ENCODE results near the gene LAMA3.

Gene LAMA3

DNA sequence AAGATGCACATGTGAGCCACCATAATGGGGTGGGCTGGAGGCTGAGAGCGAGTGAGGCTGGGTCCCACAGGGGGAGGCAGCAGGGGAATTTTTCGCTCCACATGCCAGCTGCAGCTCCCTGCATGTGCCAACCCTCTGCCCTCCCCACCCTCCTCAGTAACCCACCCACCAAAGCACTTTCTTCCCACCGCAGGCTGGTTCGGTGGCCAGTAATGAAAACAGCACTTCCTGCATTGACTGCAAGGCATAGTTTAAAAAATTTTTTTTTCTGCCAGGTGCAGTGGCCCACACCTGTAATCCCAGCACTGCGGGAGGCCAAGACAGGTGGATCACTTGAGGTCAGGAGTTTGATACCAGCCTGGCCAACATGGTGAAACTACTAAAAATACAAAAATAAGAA lies 177.8 kb downstream of the LAMA3 start:
- no peak overlapping the region for H2AFZ ChIP-seq (ENCODE audit: low read depth)
- H3K9ac ChIP-seq: no peak overlapping the region
- no peak overlapping the region for H3K27ac ChIP-seq
- no peak overlapping the region for H3K4me3 ChIP-seq (IDR thresholded peaks at IDR 0.05; ENCODE audit: insufficient read depth, low read depth, low read length)
- no peaks in the 10 kb centered on the region for H3K27me3 ChIP-seq (ENCODE audit: insufficient read depth, low read depth)
- H3K4me2 ChIP-seq: no peak overlapping the region
- no peaks in the 10 kb centered on the region for H4K20me1 ChIP-seq (ENCODE audit: insufficient read depth)
- H3K36me3 ChIP-seq (ENCODE audit: insufficient read depth): no peaks in the 10 kb centered on the region
- H3K79me2 ChIP-seq (ENCODE audit: insufficient read depth, low read depth): no peaks in the 10 kb centered on the region
- no peaks in the 10 kb centered on the region for H3K4me1 ChIP-seq (ENCODE audit: low read depth, poor library complexity, severe bottlenecking)
- TF ChIP-seq, protein P1, sequence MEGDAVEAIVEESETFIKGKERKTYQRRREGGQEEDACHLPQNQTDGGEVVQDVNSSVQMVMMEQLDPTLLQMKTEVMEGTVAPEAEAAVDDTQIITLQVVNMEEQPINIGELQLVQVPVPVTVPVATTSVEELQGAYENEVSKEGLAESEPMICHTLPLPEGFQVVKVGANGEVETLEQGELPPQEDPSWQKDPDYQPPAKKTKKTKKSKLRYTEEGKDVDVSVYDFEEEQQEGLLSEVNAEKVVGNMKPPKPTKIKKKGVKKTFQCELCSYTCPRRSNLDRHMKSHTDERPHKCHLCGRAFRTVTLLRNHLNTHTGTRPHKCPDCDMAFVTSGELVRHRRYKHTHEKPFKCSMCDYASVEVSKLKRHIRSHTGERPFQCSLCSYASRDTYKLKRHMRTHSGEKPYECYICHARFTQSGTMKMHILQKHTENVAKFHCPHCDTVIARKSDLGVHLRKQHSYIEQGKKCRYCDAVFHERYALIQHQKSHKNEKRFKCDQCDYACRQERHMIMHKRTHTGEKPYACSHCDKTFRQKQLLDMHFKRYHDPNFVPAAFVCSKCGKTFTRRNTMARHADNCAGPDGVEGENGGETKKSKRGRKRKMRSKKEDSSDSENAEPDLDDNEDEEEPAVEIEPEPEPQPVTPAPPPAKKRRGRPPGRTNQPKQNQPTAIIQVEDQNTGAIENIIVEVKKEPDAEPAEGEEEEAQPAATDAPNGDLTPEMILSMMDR (conservative IDR thresholded peaks at IDR 0.05; ENCODE audit: low read depth, low read length): no peak

DNA sequence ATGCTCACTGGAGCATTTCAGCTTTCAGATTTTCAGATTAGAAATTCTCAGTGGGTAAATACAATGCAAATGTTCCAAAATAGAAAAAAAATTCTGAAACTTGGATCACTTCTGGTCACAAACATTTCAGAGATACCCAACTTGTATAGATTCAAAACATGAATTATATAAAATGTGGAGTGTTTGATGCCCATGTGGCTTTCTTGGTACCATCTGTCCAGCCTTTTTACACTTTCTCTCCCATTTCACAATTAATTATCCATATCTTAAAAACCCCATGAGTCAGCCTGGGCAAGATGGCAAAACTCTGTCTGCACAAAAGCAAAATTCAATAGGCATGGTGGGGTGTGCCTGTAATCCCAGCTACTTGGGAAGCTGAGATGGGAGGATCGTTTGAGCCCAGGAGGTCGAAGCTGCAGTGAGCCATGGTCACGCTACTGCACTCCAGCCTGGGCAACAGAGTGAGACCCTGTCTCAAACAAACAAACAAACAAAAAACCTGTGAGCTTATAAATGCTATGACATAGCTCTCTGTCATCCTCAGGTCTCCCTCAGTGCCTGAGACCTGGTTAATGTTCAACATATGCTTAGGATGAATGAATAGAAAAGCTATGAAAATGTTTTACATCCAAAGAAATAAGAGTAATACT lies 179.0 kb downstream of the LAMA3 start:
- TF ChIP-seq, protein P1 (conservative IDR thresholded peaks at IDR 0.05; ENCODE audit: low read depth, low read length): no peak
- H3K4me2 ChIP-seq: no peak overlapping the region

DNA sequence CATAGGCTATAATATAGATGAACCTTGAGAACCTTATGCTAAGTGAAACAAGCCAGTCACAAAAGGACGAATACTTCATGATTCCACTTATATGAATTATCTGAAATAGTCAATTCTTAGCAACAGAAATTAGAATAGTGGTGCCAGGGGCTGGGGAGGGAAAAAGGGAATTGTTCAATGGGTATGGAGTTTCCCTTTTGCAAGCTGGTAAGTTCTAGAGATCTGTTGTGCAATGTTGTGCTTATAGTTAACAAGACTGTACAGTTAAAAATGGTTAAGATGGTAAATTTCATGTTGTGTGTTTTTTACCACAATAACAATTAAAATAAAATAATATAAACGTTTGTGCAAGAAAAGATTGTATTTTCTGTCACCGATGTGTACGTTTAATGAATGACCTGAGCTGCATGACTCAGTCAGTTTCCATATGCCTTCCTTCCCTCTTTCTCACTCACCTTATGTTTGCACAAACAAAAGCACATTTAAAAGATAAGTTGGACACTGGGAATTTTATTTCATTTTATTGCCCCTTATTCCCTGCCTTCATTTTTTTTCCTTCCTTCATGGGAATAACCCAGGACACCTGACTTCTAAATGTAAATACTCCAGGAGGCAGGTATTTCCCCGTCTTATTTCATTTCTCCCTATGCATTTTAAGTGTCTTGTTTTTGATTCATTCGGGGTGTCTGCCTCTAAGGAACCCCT lies 181.6 kb downstream of the LAMA3 start:
- TF ChIP-seq, protein P1 (conservative IDR thresholded peaks at IDR 0.05; ENCODE audit: low read depth, low read length): no peak
- H3K36me3 ChIP-seq (ENCODE audit: insufficient read depth): no peaks in the 10 kb centered on the region
- no peak overlapping the region for H2AFZ ChIP-seq (ENCODE audit: low read depth)
- H3K4me3 ChIP-seq (IDR thresholded peaks at IDR 0.05; ENCODE audit: insufficient read depth, low read depth, low read length): no peak overlapping the region
- no peak overlapping the region for H3K27ac ChIP-seq
- no peaks in the 10 kb centered on the region for H3K4me1 ChIP-seq (ENCODE audit: low read depth, poor library complexity, severe bottlenecking)
- H4K20me1 ChIP-seq (ENCODE audit: insufficient read depth): no peaks in the 10 kb centered on the region
- no peak overlapping the region for H3K9ac ChIP-seq
- H3K79me2 ChIP-seq (ENCODE audit: insufficient read depth, low read depth): no peaks in the 10 kb centered on the region
- no peak overlapping the region for H3K4me2 ChIP-seq
- no peaks in the 10 kb centered on the region for H3K27me3 ChIP-seq (ENCODE audit: insufficient read depth, low read depth)

More for the DNA sequence above, 179.0 kb downstream of the LAMA3 start:
- Histone ChIP-seq H4K20me1 (ENCODE audit: insufficient read depth) (no peaks in the 10 kb centered on the region), H2AFZ (ENCODE audit: low read depth) (no peak overlapping the region), H3K36me3 (ENCODE audit: insufficient read depth) (no peaks in the 10 kb centered on the region), H3K4me1 (ENCODE audit: low read depth, poor library complexity, severe bottlenecking) (no peaks in the 10 kb centered on the region), H3K27ac (no peak overlapping the region), H3K4me3 (IDR thresholded peaks at IDR 0.05; ENCODE audit: insufficient read depth, low read depth, low read length) (no peak overlapping the region), H3K27me3 (ENCODE audit: insufficient read depth, low read depth) (no peaks in the 10 kb centered on the region), H3K9ac (no peak overlapping the region), H3K79me2 (ENCODE audit: insufficient read depth, low read depth) (no peaks in the 10 kb centered on the region)

DNA sequence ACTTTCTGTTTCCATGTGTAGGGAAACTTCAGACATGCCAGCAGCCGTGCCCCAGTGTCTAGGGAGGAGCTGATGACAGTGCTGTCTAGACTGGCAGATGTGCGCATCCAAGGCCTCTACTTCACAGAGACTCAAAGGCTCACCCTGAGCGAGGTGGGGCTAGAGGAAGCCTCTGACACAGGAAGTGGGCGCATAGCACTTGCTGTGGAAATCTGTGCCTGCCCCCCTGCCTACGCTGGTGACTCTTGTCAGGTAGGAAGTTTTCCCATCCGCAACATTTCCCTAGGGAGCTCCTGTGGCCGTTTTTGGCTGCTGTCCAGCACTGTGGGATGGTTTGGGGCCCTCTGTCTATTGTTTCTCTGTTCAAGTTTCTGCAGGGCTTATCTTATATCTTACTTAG lies 182.2 kb downstream of the LAMA3 start:
- TF ChIP-seq, protein P1 (conservative IDR thresholded peaks at IDR 0.05; ENCODE audit: low read depth, low read length): no peak
- Histone ChIP-seq H4K20me1 (ENCODE audit: insufficient read depth) (no peaks in the 10 kb centered on the region), H3K79me2 (ENCODE audit: insufficient read depth, low read depth) (no peaks in the 10 kb centered on the region), H3K27me3 (ENCODE audit: insufficient read depth, low read depth) (no peaks in the 10 kb centered on the region), H3K9ac (no peak overlapping the region), H3K4me2 (no peak overlapping the region), H3K27ac (no peak overlapping the region), H3K4me3 (IDR thresholded peaks at IDR 0.05; ENCODE audit: insufficient read depth, low read depth, low read length) (no peak overlapping the region), H2AFZ (ENCODE audit: low read depth) (no peak overlapping the region), H3K4me1 (ENCODE audit: low read depth, poor library complexity, severe bottlenecking) (no peaks in the 10 kb centered on the region), H3K36me3 (ENCODE audit: insufficient read depth) (no peaks in the 10 kb centered on the region)

Measured in KMS-11 (cell line).